Measurements from ENCODE around the gene BIRC2. TPM values are rescaled to one million over a fixed set of nuclear protein-coding genes. Genes with fewer than 3 reads are reported as not detected.

The BIRC2 gene
- total and polyA plus RNA-seq, 4 donors = 16.7 to 99.9 (median 28.9) TPM

- Histone ChIP-seq H3K4me1 (ENCODE audit: control insufficient read depth in 5 of 5, insufficient read depth in 5 of 5, low read length in 5 of 5) (peaks cover 0 to 7% (median 4%) of the 10 kb centered on the region in 5 donors), H3K9me3 (ENCODE audit: control insufficient read depth in 4 of 4, insufficient read depth in 3 of 4, low read length in 3 of 4) (no peaks in the 10 kb centered on the region), H3K36me3 (ENCODE audit: control insufficient read depth in 4 of 4, insufficient read depth in 4 of 4, low read length in 4 of 4) (peaks cover 0 to 1% (median 0%) of the 10 kb centered on the region in 4 donors), H3K27me3 (ENCODE audit: control insufficient read depth in 3 of 3, insufficient read depth in 3 of 3, low read length in 2 of 3) (peaks cover 0 to 4% (median 0%) of the 10 kb centered on the region in 3 donors), H3K9ac (ENCODE audit: insufficient read depth in 1 of 2, low read length in 2 of 2) (no peak overlapping the region), H3K4me3 (no peak overlapping the region), H3K27ac (ENCODE audit: low read depth in 1 of 2, low read length in 1 of 2) (no peak overlapping the region)
- 90 to 98% methylated on average over 2 of the region's 2 CpGs for WGBS, 2 donors
- TF ChIP-seq CTCF (IDR thresholded peaks at IDR 0.05; ENCODE audit: control extremely low read depth, extremely low read depth) = no peak
- DNase-seq (no peak), ATAC-seq (ENCODE audit: insufficient read depth, low FRiP score) (no peak)
Observed at GRCh38 chr11:102319544-102319943, 27.5 kb upstream of the BIRC2 start.

- ATAC-seq (ENCODE audit: insufficient read depth, low FRiP score) (no peak), DNase-seq (no peak)
- Histone ChIP-seq H3K36me3 (ENCODE audit: control insufficient read depth in 4 of 4, insufficient read depth in 4 of 4, low read length in 4 of 4) (peaks cover 0 to 3% (median 0%) of the 10 kb centered on the region in 4 donors), H3K4me1 (ENCODE audit: control insufficient read depth in 5 of 5, insufficient read depth in 5 of 5, low read length in 5 of 5) (peaks cover 0 to 7% (median 4%) of the 10 kb centered on the region in 5 donors), H3K9me3 (ENCODE audit: control insufficient read depth in 4 of 4, insufficient read depth in 3 of 4, low read length in 3 of 4) (no peaks in the 10 kb centered on the region), H3K27me3 (ENCODE audit: control insufficient read depth in 3 of 3, insufficient read depth in 3 of 3, low read length in 2 of 3) (peaks cover 0 to 4% (median 0%) of the 10 kb centered on the region in 3 donors), H3K9ac (ENCODE audit: insufficient read depth in 1 of 2, low read length in 2 of 2) (peak overlapping the region in 1 of 2 donors; percentile 6), H3K4me3 (no peak overlapping the region), H3K27ac (ENCODE audit: low read depth in 1 of 2, low read length in 1 of 2) (peak overlapping the region in 1 of 2 donors; percentile 39)
- no peak for TF ChIP-seq CTCF (IDR thresholded peaks at IDR 0.05; ENCODE audit: control extremely low read depth, extremely low read depth)
Observed at GRCh38 chr11:102320188-102320587, 26.8 kb upstream of the BIRC2 start.

GRCh38 chr11:102320679-102321078 is 26.3 kb upstream of the BIRC2 start:
- TF ChIP-seq CTCF (IDR thresholded peaks at IDR 0.05; ENCODE audit: control extremely low read depth, extremely low read depth) = no peak
- Histone ChIP-seq H3K4me1 (ENCODE audit: control insufficient read depth in 5 of 5, insufficient read depth in 5 of 5, low read length in 5 of 5) (peaks cover 0 to 7% (median 4%) of the 10 kb centered on the region in 5 donors), H3K4me3 (no peak overlapping the region), H3K27ac (ENCODE audit: low read depth in 1 of 2, low read length in 1 of 2) (peak overlapping the region in 1 of 2 donors; percentile 73), H3K27me3 (ENCODE audit: control insufficient read depth in 3 of 3, insufficient read depth in 3 of 3, low read length in 2 of 3) (peaks cover 0 to 4% (median 0%) of the 10 kb centered on the region in 3 donors), H3K9me3 (ENCODE audit: control insufficient read depth in 4 of 4, insufficient read depth in 3 of 4, low read length in 3 of 4) (no peaks in the 10 kb centered on the region), H3K36me3 (ENCODE audit: control insufficient read depth in 4 of 4, insufficient read depth in 4 of 4, low read length in 4 of 4) (peaks cover 0 to 3% (median 0%) of the 10 kb centered on the region in 4 donors), H3K9ac (ENCODE audit: insufficient read depth in 1 of 2, low read length in 2 of 2) (no peak overlapping the region)
- no peak for DNase-seq
- no peak for ATAC-seq (ENCODE audit: insufficient read depth, low FRiP score)

- no peaks in the 10 kb centered on the region for H3K9me3 ChIP-seq (ENCODE audit: control insufficient read depth in 4 of 4, insufficient read depth in 3 of 4, low read length in 3 of 4)
- no peak for TF ChIP-seq CTCF (IDR thresholded peaks at IDR 0.05; ENCODE audit: control extremely low read depth, extremely low read depth)
- peaks cover 0 to 4% (median 0%) of the 10 kb centered on the region in 3 donors for H3K27me3 ChIP-seq (ENCODE audit: control insufficient read depth in 3 of 3, insufficient read depth in 3 of 3, low read length in 2 of 3)
- 24 to 51% methylated on average over 2 of the region's 2 CpGs for WGBS, 2 donors
- H3K27ac ChIP-seq (ENCODE audit: low read depth in 1 of 2, low read length in 1 of 2) = no peak overlapping the region
- H3K36me3 ChIP-seq (ENCODE audit: control insufficient read depth in 4 of 4, insufficient read depth in 4 of 4, low read length in 4 of 4) = peaks cover 0 to 9% (median 0%) of the 10 kb centered on the region in 4 donors
- DNase-seq (no peak), ATAC-seq (ENCODE audit: insufficient read depth, low FRiP score) (no peak)
- no peak overlapping the region for H3K4me3 ChIP-seq
- H3K9ac ChIP-seq (ENCODE audit: insufficient read depth in 1 of 2, low read length in 2 of 2) = no peak overlapping the region
- H3K4me1 ChIP-seq (ENCODE audit: control insufficient read depth in 5 of 5, insufficient read depth in 5 of 5, low read length in 5 of 5) = peaks cover 0 to 6% (median 2%) of the 10 kb centered on the region in 5 donors
Observed at GRCh38 chr11:102322560-102322959, 24.5 kb upstream of the BIRC2 start.

All from lung (tissue), 12 donors.